GM06990 (cell line): ENCODE measurements around the gene SLC2A4RG.

Experiments used
- DNase-seq: peaks from one replicate; pipeline ENCODE4 v3.0.0-alpha.2; 2011; ENCODE audit not compliant: insufficient read length; ENCODE audit errors: extremely low read depth
- H3K27me3 ChIP-seq: replicated peaks from 2 replicates; pipeline ENCODE4 v1.6.0; 2011; ENCODE audit warnings: low read length; ENCODE audit not compliant: control insufficient read depth, insufficient read depth
- H3K36me3 ChIP-seq: 2 replicates; pipeline ENCODE4 v1.5.1; 2011; ENCODE audit warnings: low read length; ENCODE audit not compliant: control insufficient read depth, insufficient read depth
- H3K4me3 ChIP-seq: replicated peaks from 2 replicates; pipeline ENCODE4 v1.5.1; 2011; ENCODE audit warnings: low read depth, mild to moderate bottlenecking, control low read depth, low read length
- TF ChIP-seq, protein P1 (sequence below): IDR thresholded peaks from 2 replicates; pipeline ENCODE4 v1.5.1; 2011; ENCODE audit warnings: low read length, control low read depth, mild to moderate bottlenecking, inconsistent platforms; ENCODE audit not compliant: insufficient read depth, poor library complexity, severe bottlenecking

Gene SLC2A4RG

DNA sequence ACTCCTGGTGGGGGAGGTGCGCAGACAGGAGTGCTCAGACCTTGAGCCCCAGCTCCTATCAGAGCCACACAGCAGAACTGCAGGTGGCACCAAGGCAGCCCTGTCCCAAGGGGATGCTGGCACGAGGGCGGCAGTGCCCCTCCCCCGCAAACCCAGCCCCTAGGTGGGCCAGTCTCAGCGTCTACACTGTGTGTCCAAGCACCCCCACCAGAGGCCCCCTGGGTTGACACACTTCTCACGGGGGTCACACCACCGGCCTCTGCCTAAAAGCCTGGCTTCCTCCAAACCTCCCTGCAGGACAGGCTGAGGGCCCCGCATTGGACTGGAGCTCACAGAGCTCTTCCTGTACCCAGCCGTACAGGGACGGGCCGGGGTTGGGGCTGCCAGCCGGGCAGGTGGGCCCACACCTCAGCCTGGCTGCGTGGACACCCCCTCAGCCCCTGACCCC lies 8.1 kb downstream of the SLC2A4RG start:
- Histone ChIP-seq H3K4me3 (no peak overlapping the region), H3K27me3 (no peaks in the 10 kb centered on the region), H3K36me3 (peaks cover under 1% of the 10 kb centered on the region)
- TF ChIP-seq, protein P1, sequence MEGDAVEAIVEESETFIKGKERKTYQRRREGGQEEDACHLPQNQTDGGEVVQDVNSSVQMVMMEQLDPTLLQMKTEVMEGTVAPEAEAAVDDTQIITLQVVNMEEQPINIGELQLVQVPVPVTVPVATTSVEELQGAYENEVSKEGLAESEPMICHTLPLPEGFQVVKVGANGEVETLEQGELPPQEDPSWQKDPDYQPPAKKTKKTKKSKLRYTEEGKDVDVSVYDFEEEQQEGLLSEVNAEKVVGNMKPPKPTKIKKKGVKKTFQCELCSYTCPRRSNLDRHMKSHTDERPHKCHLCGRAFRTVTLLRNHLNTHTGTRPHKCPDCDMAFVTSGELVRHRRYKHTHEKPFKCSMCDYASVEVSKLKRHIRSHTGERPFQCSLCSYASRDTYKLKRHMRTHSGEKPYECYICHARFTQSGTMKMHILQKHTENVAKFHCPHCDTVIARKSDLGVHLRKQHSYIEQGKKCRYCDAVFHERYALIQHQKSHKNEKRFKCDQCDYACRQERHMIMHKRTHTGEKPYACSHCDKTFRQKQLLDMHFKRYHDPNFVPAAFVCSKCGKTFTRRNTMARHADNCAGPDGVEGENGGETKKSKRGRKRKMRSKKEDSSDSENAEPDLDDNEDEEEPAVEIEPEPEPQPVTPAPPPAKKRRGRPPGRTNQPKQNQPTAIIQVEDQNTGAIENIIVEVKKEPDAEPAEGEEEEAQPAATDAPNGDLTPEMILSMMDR, result no peak
- no peak for DNase-seq

GRCh38 chr20:63748070-63748933 lies 8.7 kb downstream of the SLC2A4RG start:
- DNase-seq, result no peak
- TF ChIP-seq, protein P1, result no peak
- H3K4me3 ChIP-seq, result no peak overlapping the region
- no peaks in the 10 kb centered on the region for H3K27me3 ChIP-seq
- no peaks in the 10 kb centered on the region; the same call in 1 of the 2 replicates for H3K36me3 ChIP-seq

DNA sequence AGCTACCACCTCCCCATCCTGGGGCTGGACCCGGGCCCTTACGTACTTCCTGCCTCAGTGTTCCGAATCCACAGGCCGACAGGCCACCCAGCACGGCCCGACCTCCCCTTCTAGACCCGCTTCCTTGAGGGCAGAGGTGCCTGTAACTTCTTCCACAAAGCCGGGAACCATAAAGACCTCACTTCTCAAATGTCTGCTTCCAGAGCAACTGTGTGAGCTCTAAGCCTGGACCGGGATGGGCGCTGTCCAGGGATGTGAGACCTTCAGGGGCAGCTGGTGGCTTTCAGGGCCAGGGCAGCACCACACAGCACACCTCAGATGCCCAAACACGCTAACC lies 9.3 kb downstream of the SLC2A4RG start:
- H3K36me3 ChIP-seq, result no peaks in the 10 kb centered on the region; the same call in 1 of the 2 replicates
- no peak for DNase-seq
- no peaks in the 10 kb centered on the region for H3K27me3 ChIP-seq
- no peak overlapping the region for H3K4me3 ChIP-seq
- TF ChIP-seq, protein P1, result no peak

DNA sequence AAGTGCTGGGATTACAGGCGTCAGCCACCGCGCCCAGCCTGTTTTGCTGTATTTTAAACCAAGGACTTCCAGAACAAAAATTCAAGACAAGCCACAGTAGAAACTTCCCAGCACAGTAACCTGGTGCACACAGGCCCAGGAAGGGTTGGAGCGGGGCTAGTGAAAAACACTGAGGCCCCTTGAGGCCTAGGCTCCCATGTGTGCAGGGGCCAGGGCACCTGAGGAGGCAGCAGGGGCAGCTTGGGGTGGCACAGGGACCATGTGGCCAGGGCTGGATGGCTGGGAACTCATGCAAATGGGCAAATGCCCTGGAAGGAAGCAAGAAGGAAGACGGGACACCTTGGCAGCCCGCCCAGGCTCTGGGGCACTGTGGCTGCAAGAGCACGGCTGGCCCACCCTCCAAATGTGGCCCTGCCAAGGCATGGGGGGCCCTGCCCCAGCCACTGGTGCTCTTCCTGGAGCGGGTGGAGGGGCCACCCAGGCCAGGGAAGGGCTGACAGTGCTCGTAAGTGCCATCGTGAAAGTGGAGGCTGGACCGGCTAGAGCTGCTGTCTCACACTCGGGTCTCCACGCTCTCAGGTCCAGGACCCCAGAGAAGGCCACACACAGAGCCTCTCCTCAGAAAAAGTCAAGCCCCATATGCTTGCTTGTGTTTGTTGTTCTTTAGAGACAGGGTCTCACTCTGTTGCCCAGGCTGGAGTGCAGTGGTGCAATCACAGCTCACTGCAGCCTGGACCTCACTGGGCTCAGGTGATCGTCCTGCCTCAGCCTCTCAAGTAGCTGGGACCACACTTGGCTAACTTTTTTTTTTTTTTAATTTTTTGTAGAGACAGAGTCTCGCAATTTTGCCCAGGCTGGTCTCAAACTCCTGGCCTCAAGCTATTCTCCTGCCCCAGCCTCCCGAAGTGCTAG lies 10.3 kb downstream of the SLC2A4RG start:
- TF ChIP-seq, protein P1, result no peak
- Histone ChIP-seq H3K27me3 (no peaks in the 10 kb centered on the region), H3K36me3 (no peaks in the 10 kb centered on the region; the same call in 1 of the 2 replicates), H3K4me3 (no peak overlapping the region)
- DNase-seq, result no peak

DNA sequence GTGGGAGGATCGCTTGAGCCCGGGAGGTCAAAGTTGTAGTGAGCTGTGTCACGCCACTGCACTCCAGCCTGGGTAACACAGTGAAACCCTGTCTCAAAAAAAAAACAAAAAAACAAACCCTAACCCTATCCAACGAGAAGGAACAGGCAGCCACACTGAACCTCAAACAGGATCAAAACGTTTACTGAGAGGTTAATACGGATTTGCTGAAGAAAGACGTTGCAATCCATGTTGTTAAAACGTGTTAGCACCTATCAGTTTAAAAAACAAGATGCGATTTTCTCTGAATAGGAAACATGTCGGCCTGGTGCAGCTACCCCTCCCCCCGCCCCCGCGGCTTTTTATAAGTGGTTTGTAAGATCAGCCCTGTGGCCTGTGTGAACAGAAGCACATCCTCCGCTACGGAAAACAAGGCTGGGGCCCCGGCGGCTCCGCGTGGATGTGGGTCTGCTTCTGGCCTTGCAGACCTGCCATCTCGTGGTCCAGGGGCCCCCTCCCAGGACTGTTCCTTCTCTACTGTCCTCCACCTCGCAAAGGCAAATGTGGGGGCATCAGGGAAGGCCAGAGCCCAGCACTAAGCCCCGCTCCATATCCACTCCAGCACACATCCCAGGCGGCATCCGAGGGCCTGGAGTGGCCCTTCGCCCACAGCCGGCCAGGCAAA lies 11.4 kb downstream of the SLC2A4RG start:
- H3K36me3 ChIP-seq, result no peaks in the 10 kb centered on the region; the same call in 1 of the 2 replicates
- no peak overlapping the region for H3K4me3 ChIP-seq
- no peak for DNase-seq
- TF ChIP-seq, protein P1, result no peak
- H3K27me3 ChIP-seq, result no peaks in the 10 kb centered on the region
